MG63 (cell line): ENCODE measurements around the gene FOXF1. TPM values are rescaled to one million over a fixed set of nuclear protein-coding genes. Genes with fewer than 3 reads are reported as not detected.

ENCODE experiments used
- DNase-seq: peaks from one replicate; pipeline ENCODE4 v3.0.0-alpha.2; 2020
- H3K27me3 ChIP-seq: fragments of 250-450 bp; sonication (Bioruptor Pico); 2 replicates; pipeline ENCODE4 v1.5.1; 2020; ENCODE audit warnings: mild to moderate bottlenecking, moderate library complexity
- H3K36me3 ChIP-seq: fragments of 250-450 bp; sonication (Bioruptor Pico); 2 replicates; pipeline ENCODE4 v1.5.1; 2020; ENCODE audit warnings: mild to moderate bottlenecking, moderate library complexity
- H3K4me3 ChIP-seq: fragments of 250-450 bp; sonication (Bioruptor Pico); 2 replicates; pipeline ENCODE4 v1.5.1; 2020; ENCODE audit warnings: mild to moderate bottlenecking, moderate library complexity
- H3K9me3 ChIP-seq: fragments of 250-450 bp; sonication (Bioruptor Pico); 2 replicates; pipeline ENCODE4 v1.5.1; 2020; ENCODE audit warnings: mild to moderate bottlenecking, moderate library complexity
- total RNA-seq: library from RNA; depleted of rRNA; stranded (reverse); fragments of >200 nt; shearing (Covaris generic); gene quantifications from 2 replicates; pipeline ENCODE4 v1.2.3, GENCODE V29; 2014; ENCODE audit warnings: low replicate concordance

Gene FOXF1
- total RNA-seq, 1 experiment from 2014 or later, result 13.0 TPM

GRCh38 chr16:86549076-86549892 lies 39.0 kb downstream of the FOXF1 start:
- no peaks in the 10 kb centered on the region for H3K9me3 ChIP-seq
- no peaks in the 10 kb centered on the region for H3K27me3 ChIP-seq
- H3K36me3 ChIP-seq, result peaks cover 95% of the 10 kb centered on the region
- no peak overlapping the region for H3K4me3 ChIP-seq
- no peak for DNase-seq

- Histone ChIP-seq H3K36me3 (peaks cover 92% of the 10 kb centered on the region), H3K4me3 (no peak overlapping the region), H3K27me3 (no peaks in the 10 kb centered on the region), H3K9me3 (no peaks in the 10 kb centered on the region)
- DNase-seq, result no peak
Observed at GRCh38 chr16:86549893-86550190, 39.5 kb downstream of the FOXF1 start.

- peak; percentile 0 for DNase-seq
- H3K4me3 ChIP-seq, result no peak overlapping the region
- peaks cover 89% of the 10 kb centered on the region for H3K36me3 ChIP-seq
Observed at GRCh38 chr16:86550281-86550680, 40.0 kb downstream of the FOXF1 start.

GRCh38 chr16:86553356-86553755 lies 43.0 kb downstream of the FOXF1 start:
- Histone ChIP-seq H3K9me3 (no peaks in the 10 kb centered on the region), H3K36me3 (peaks cover 58% of the 10 kb centered on the region), H3K4me3 (no peak overlapping the region), H3K27me3 (no peaks in the 10 kb centered on the region)
- peak; percentile 2 for DNase-seq

More at GRCh38 chr16:86550281-86550680, 40.0 kb downstream of the FOXF1 start:
- no peaks in the 10 kb centered on the region for H3K27me3 ChIP-seq
- no peaks in the 10 kb centered on the region for H3K9me3 ChIP-seq

GRCh38 chr16:86554599-86554916 lies 44.2 kb downstream of the FOXF1 start:
- Histone ChIP-seq H3K9me3 (no peaks in the 10 kb centered on the region), H3K36me3 (peaks cover 46% of the 10 kb centered on the region), H3K4me3 (peak overlapping the region; percentile 88), H3K27me3 (no peaks in the 10 kb centered on the region)
- no peak for DNase-seq

- no peaks in the 10 kb centered on the region for H3K27me3 ChIP-seq
- H3K36me3 ChIP-seq, result peaks cover 43% of the 10 kb centered on the region
- DNase-seq, result peak; percentile 100
- no peaks in the 10 kb centered on the region for H3K9me3 ChIP-seq
- peak within 1 kb of the TSS; percentile 88 for H3K4me3 ChIP-seq
Observed at GRCh38 chr16:86554917-86555703, 44.8 kb downstream of the FOXF1 start, which contains the start of gene MTHFSD. Gene MTHFSD, minus strand, starts transcription at chr16:86555235. Its CDS starts 51 bp downstream, at chr16:86555184.

GRCh38 chr16:86555704-86556075 lies 45.4 kb downstream of the FOXF1 start:
- Histone ChIP-seq H3K36me3 (peaks cover 37% of the 10 kb centered on the region), H3K27me3 (no peaks in the 10 kb centered on the region), H3K4me3 (peak overlapping the region; percentile 88), H3K9me3 (no peaks in the 10 kb centered on the region)
- DNase-seq, result no peak

GRCh38 chr16:86556576-86556975 lies 46.2 kb downstream of the FOXF1 start:
- Histone ChIP-seq H3K9me3 (no peaks in the 10 kb centered on the region), H3K4me3 (no peak overlapping the region), H3K27me3 (no peaks in the 10 kb centered on the region), H3K36me3 (peaks cover 28% of the 10 kb centered on the region)
- no peak for DNase-seq

GRCh38 chr16:86557587-86557986 lies 47.3 kb downstream of the FOXF1 start:
- DNase-seq, result no peak
- Histone ChIP-seq H3K36me3 (peaks cover 19% of the 10 kb centered on the region), H3K9me3 (no peaks in the 10 kb centered on the region), H3K4me3 (no peak overlapping the region), H3K27me3 (no peaks in the 10 kb centered on the region)

- DNase-seq, result no peak
- no peak overlapping the region for H3K4me3 ChIP-seq
- H3K9me3 ChIP-seq, result no peaks in the 10 kb centered on the region
- peaks cover 11% of the 10 kb centered on the region for H3K36me3 ChIP-seq
- no peaks in the 10 kb centered on the region for H3K27me3 ChIP-seq
Observed at GRCh38 chr16:86558355-86559193, 48.2 kb downstream of the FOXF1 start.

- no peak overlapping the region for H3K4me3 ChIP-seq
- H3K36me3 ChIP-seq, result peaks cover under 1% of the 10 kb centered on the region
- DNase-seq, result no peak
- peaks cover 3% of the 10 kb centered on the region; the same call in 1 of the 2 replicates for H3K27me3 ChIP-seq
- H3K9me3 ChIP-seq, result no peaks in the 10 kb centered on the region
Observed at GRCh38 chr16:86559802-86560305, 49.5 kb downstream of the FOXF1 start.

GRCh38 chr16:86562356-86562755 lies 52.0 kb downstream of the FOXF1 start:
- Histone ChIP-seq H3K36me3 (no peaks in the 10 kb centered on the region), H3K4me3 (no peak overlapping the region), H3K27me3 (peaks cover 7% of the 10 kb centered on the region; the same call in 1 of the 2 replicates), H3K9me3 (no peaks in the 10 kb centered on the region)
- no peak for DNase-seq

GRCh38 chr16:86563469-86564345 lies 53.4 kb downstream of the FOXF1 start:
- Histone ChIP-seq H3K36me3 (no peaks in the 10 kb centered on the region), H3K27me3 (peaks cover 7% of the 10 kb centered on the region; the same call in 1 of the 2 replicates), H3K4me3 (peak overlapping the region; percentile 41), H3K9me3 (no peaks in the 10 kb centered on the region)
- peak; percentile 94 for DNase-seq
